Activated naive CD8-positive, alpha-beta T cell treated with anti-CD3 and anti-CD28 coated beads, Interleukin-2, amount 50 U/mL, for 16 hours (primary cell): ENCODE results near the gene SSC4D.
"Not testable (repeated sequence)": the region's sequence is repeated elsewhere in the genome, so short reads cannot be mapped to it uniquely, and the experiment has no call there.

Experiments used
- DNase-seq: peaks from one replicate; pipeline ENCODE4 v3.0.0-alpha.2; 2020; ENCODE audit warnings: low read depth, low spot score

The SSC4D gene

DNA sequence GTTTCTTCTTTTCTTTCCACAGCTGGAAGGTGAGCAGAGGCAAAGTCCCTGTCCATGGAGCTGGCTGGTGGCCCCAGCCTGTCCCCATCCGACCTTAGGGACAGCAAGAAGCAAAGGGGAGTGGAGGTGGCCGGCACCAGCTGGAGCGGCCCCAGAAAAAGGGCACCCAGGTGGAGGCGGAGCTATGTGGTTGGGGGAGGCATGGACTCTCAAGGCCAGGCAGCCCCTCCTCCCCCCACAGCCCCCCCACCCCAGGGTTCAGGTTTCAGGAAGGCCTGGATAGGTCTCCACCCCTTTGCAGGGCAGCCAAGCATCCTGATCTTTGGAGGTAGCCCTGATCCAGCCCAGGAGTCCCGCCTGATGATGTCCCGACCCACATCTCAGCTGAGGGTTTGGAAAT lies at the start of gene SSC4D:
TSS of gene SSC4D (minus strand) at position 161 of the 400 bp plus-strand sequence. CDS start 5,258 bp downstream, outside the sequence.
- no peak for DNase-seq

DNA sequence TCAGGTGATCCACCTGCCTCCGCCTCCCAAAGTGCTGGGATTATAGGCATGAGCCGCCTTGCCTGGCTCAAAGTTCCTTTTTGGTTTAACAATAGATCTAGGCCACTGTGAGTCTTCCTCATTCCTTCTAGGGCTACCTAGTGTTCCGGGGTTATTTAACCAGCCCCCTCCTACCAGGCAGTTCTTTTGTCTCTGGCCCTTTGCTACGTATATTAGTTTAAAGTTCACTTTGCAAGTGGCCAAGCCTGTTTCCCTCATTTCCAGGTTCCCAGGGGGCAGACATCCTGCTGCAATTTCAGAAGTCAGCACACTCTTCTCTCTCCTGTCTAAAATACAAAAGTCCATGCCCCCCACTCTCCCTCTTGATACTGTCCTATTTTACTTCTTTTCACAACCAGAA lies 49.0 kb upstream of the SSC4D start:
- not testable (repeated sequence) for DNase-seq

DNA sequence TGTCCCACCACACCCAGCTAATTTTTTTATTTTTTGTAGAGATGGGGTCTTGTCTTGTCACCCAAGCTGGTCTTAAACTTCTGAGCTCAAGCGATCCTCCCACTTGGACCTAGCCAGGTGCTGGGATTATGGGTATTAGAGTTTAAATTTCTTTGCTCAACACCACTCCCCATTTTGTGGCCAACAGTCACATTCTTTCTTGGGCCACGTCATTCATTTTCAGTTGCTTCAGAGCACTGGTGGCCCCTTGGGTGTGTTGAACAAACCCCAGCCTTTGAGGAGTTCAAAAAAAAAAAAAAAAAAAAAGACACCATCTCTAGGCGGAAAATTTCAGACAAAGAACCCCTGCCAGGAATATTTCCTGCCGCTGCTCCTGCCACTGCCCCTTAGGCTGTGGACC lies 47.5 kb upstream of the SSC4D start:
- DNase-seq, result not testable (repeated sequence)

DNA sequence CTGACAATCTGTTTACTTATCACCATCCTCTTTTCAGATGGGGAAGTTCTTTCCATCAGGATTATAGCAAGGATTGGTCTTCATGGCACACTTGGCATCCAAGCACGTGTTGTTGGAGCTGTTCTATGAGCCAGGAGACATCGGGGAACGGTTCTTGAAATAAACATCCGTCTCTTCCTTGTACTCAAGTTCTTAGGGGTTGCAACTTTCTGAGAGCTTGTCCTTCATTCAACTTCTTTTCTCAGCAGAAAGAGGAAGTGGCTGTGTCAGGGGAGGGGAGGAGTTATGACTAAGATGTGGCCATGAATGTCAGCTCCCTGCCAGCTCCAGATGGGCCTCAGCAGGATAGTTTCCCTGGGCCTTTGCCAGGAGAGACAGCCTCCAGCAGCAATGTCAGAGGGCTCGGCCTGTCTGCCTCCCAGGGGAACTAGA lies 36.1 kb upstream of the SSC4D start:
- DNase-seq, result not testable (repeated sequence)

DNA sequence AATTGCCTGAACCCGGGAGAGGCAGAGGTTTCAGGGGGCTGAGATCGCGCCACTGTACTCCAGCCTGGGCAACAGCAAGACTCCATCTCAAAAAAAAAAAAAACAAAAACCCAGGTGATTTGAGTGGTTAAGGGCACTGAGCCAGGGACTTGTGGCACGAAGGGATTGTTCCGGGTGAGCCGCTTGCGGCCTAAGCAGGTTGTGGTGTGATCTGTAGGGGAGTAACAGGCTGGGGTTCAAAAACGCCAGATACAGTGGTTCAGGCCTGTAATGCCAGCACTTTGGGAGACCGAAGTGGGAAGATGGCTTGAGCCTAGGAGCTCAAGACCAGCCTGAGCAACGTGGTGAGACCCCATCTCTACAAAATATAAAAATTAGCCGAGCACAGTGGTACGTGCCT lies 34.3 kb upstream of the SSC4D start:
- not testable (repeated sequence) for DNase-seq

DNA sequence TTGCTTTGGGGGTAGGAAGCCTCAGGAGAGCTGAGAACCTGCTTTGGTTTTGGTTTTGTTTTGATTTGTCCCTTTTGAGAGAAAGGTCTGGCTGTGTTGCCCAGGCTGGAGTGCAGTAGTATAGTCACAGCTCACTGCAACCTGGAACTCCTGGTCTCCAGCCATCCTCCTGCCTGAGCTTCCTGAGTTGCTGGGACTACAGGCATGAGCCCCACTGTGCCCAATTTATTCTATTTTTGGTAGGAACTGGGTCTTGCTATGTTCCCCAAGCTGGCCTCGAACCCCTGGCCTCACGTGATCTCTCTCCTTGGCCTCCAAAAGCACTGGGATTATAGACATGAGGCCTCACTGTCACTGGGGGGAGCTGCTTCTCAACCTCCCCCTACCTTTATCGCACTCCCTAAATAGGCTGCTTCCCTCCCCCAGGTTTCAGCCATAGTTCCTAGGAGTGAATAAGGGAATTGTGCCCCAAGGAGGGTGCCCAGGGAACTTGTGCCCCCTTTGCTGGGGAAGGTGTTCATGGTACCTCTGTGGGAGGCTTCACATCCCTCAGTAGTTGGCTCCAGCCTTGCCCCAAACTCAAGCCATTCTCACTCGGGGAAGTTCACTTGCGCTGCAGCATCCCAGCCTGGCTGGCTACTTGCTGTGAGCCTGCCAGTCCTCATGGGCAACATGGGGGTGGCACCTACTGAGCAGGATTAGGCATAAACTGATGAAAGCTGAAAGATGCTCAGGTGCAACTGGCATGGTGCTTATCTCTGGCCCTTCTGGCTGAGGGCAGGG lies 33.4 kb upstream of the SSC4D start:
- DNase-seq, result not testable (repeated sequence)

DNA sequence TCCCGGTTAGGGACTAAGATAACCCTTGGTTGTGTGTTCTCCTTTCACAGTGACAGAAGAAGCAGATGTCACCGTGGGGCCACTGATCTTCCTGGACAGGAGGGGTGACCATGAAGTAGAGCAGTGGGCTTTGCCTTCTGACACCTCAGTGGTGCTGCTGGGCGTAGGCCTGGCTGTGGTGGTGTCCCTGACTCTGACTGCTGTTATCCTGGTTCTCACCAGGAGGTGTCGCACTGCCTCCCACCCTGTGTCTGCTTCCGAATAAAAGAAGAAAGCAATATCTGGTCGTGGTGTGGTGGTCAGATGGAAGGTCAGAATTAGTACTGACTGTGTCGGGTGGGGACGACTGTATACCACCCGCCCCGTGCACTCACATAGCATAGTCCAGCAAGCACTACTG lies 32.3 kb upstream of the SSC4D start:
- DNase-seq, result not testable (repeated sequence)

DNA sequence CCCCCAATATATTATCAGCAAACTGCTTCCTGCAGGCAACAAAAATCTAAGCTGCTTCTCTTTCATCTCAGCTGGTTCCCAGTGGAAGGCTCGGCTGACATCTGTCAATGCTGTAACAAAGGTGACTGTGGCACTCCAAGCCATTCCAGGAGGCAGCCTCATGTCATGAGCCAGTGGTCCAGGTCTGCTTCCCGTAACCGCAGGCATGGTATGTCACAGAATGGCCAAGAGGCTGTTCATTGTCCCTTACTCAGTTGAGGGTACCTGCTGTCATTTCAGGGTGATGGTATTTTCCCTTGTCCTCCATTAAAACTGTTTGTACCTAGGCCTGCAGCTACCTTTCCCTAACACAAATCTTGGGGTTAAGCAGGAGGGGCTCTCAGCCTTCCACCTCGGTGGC lies 30.9 kb upstream of the SSC4D start:
- DNase-seq, result not testable (repeated sequence)

DNA sequence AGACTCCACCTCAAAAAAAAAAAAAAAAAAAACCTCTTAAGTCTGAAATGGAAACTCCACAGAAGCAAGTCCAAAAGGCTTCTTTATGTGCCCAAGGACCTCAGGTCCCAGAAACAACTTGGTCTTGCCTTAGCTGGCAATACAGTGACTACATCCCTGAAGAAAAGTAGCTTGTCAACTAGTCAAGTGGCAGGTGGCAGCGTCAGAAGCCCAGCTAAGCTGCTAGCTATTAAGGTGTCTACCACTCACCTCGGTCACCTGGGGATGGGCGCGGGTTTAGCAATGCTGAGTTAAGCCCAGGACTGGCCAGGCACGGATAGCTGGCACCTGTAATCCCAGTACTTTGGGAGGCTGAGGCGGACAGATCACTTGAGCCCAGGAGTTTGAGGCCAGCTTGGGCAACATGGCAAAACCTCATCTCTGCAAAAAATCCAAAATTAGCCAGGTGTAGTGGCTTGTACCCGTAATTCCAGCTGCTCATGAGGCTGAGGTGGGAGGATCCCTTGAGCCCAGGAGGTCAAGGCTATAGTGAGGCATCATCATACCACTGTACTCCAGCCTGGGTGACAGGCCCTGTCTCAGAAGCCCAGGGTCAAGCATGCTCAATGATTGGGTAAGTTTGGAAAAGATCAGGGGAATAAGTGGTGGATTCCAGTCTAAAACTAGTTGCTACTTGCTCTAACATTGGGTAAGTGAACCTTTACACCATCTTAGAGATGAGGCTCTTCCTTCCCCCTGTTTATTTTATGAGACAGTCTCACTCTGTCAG lies 29.8 kb upstream of the SSC4D start:
- DNase-seq, result not testable (repeated sequence)

DNA sequence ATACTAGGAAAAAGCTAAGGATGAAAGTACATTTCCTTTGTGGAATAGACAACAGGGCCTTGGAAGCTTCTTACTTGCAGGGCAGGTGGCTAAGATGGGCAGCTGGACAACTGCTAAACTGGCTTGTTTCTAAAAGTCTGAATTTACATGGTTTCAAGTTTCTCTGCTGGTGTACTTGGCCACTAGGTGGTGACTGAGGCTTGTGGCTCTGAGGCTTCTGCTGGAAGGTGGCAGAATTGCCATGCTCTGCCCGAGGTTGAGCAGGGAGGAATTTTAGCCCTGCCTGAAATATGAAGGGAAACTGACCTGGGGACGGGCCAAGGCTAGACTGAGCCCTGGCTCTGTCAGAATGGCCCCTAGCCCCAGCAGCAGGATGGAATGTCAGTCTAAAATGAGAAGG lies 28.4 kb upstream of the SSC4D start:
- DNase-seq, result not testable (repeated sequence)

DNA sequence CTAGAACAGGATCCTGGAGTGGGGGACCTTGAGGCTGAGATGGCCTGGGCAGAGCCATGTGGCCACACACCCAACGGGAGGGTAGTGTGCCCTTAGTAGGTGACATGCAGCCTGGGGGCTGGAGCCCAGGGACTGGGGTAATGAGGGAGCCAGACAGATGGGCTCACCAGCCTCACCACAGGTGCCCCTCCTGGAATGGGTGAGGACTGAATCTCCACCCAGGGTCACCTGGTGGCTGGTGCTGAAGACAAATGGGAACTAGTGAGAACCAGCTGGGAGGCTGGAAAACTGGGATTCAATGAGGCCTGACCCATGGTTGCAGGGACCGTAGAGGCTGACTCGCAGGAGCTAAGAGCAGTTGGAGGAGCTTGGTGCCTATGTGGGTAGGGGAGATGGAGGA lies 21.3 kb upstream of the SSC4D start:
- no peak for DNase-seq

DNA sequence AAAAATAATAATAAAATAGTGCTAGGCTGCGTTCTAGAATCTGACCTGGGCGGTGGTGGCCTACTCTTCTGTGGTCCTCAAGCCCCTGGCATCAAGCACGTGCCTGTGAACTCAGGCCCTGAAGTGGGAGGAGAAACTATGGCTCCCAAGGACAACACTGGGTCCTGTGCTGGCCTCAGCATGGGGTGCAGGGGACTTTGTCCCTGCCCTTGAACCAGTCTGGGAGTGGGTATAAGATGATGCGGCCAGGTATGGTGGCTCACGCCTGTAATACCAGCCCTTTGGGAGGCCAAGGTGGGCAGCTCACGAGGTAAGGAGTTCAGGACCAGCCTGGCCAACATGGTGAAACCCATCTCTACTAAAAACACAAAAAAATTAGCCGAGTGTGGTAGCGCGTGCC lies 20.7 kb upstream of the SSC4D start:
- DNase-seq, result no peak

DNA sequence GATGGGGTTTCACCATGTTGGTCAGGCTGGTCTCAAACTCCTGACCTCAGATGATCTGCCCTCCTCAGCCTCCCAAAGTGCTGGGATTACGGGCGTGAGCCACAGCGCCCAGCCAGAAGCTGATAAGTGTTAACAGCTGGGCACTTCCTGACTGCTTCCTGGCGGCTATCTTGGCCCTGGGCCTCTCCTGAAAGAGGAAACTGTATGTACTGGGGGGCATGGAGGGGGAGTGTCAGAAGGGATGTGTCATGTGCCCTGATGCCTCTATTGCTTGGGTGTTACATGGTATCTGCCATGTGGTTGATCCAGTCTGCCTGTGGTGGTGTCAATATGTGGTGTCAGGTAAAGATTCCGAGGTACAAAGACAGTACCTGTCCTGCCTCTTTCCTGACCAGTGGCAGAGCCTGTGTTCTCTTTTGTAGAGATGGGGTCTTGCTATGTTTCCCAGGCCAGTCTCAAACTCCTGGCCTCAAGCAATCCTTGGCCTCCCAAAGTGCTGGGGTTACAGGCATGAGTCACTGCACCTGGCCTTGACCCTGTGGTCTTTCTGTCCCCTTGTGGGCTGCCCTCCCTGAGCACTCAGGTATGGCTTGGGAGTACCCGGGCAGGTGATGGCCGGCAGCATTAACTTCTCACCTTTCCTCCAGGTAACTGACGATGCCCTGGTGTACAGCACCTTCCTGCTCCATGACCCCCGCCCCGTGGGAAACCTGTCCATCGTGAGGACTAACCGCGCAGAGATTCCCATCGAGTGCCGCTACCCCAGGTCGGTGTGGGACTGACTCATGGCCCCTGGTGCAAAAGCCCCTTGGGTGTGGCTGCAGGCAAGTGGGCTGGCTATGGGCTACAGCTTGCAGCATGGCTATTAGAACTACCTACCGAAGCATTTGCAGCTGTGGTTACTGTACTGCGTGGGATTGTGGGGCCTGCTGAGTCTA lies 19.6 kb upstream of the SSC4D start:
- DNase-seq, result no peak

DNA sequence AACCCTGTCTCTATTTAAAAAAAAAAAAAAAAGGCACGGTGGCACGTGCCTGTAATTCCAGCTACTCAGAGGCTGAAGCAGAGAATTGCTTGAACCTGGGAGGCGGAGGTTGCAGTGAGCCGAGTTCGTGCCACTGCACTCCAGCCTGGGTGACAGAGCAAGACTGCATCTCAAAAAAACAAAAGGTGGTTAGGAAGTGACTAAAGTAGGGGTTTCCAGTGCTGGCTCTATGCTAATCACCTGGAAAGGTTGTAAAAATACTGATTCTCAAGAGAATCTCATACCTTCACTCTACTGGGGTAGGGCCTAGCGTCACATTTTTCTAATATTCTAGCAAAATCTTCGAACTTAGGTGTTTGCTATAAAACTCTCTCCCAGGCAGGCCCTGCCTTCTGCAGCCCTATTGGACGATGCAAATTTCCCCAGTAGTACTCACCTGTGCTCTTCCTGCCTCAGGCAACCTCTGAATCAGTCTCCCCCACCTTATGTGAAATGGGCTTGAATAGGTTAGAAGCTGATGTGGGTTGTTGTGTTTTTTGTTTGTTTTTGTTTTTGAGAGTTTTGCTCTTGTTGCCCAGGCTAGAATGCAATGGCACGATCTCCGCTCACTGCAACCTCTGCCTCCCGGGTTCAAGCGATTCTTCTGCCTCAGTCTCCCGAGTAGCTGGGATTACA lies 18.8 kb upstream of the SSC4D start:
- no peak for DNase-seq

DNA sequence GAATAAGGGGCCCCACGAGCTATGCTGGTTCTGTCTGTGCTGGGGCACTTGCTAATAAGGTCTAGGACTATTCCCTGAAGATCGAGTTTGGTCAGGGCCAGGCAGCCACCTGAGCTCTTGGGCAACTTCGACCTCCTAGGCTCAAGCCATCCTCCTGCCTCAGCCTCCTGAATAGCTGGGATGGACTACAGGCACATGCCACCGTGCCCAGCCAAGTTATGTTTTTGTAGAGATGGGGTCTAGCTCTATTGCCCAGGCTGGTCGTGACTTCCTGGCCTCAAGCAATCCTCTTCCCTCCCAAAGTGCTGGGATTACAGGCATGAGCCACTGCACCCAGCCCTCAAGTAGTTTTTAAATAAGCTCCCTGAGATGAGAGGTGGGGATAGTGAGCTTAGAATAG lies 18.1 kb upstream of the SSC4D start:
- no peak for DNase-seq

DNA sequence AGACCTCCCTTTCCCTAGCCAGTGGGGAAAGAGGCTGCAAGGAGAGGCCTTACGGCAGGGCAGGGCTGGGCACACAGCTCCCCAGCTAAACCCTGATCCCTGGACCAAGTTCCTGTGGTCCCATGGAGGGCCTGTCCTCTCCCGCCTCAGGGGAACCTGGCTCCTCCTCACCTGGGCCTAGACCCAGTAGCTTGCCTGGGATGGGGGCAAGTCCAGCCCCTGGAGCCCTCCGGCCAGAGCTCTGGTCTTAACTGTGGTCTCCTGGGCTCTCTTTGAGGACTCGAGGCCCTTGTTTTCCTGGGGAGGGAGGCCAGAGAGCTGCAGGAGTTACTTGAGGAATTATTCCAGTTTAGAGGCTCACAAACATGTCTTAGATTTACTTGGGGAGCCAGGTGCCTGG lies 16.7 kb upstream of the SSC4D start:
- DNase-seq, result no peak

DNA sequence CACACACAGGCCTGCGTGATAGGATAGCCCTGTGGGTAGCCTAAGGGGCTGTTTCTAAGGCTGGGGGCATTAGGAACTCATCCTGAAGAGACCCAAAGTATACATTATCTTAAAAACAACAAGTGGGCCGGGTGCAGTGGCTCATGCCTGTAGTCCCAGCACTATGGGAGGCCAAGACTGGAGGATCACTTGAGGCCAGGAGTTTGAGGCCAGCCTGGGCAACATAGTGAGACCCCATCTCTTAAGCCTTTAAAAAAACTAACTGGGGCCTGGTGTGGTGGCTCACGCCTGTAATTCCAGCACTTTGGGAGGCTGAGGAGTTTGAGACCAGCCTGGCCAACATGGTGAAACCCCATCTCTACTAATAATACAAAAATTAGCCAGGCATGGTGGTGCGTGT lies 16.1 kb upstream of the SSC4D start:
- not testable (repeated sequence) for DNase-seq

DNA sequence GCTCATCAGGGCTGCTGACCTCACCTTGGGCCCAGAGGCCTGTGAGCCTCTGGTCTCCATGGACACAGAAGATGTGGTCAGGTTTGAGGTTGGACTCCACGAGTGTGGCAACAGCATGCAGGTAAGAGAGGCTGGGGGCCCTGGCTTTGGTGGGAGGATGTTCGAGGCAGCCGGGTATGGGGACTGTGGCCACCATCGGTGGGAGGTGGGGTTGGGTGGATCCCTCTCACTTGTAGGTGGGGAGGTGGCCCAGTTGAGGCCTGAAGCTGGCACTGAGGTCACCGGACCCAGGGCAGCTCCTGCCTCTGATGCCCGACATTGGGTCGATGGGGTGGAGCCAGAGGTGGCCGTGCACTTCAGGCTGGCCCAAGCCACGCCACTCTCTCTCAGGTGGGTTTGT lies 15.7 kb upstream of the SSC4D start:
- DNase-seq, result no peak

DNA sequence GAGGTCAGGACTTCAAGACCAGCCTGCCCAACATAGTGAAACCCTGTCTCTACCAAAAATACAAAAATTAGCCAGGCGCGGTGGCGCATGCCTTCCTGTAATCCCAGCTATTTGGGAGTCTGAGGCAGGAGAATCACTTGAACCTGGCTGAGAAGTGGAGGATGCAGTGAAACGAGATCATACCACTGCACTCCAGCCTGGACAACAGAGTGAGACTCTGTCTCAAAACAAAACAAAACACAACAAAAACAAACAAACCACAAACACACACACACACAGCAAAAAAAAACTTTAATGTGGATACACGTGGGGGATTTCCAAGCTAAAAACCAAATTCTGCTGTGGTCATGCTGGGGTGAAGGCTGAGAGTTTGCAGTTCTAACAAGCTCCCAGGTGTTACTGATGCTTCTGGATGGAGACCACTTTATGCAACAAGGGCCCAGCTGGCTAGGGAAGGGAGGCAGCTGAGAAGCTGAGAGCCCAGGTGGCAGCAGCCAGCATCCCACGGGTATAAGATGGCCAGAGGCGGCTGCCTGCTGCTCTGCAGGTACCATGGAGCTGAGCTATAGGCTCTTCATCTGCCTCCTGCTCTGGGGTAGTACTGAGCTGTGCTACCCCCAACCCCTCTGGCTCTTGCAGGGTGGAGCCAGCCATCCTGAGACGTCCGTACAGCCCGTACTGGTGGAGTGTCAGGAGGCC lies 15.1 kb upstream of the SSC4D start, which contains the start of gene ZP3:
TSS of gene ZP3 (plus strand) at position 538 of the 699 bp plus-strand sequence. CDS start at position 553, 15 bp downstream.
- no peak for DNase-seq

DNA sequence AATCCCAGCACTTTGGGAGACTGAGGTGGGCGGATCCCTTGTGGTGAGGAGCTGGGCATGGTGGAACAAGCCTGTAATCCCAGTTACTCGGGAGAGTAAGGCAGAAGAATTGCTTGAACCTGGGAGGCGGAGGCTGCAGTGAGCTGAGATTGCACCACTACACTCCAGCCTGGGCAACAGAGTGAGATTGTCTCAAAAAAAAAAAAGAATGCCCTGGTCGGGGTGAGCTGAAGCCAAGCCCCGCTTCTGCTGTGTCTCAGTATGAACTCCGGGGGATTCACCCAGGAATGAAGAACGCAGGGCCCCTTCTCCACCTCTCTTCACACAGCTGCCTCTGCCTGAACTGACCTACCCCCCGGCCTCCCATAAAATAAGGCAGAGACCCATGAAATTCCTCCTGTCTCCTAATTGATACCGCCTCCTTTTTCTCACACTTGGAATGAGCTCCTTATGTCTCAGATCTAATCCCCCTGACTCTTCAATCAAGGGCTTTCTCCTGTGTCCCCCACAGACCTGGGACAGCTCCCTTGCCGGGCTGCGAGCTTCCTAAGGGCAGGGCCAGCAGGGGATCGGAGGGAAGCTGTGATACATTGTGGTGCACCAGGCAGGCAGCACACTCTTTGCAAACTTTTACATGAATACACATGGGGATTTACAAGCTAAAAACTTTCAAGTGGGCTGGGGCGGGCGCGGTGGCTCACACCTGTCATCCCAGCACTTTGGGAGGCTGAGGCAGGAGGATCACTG lies 14.3 kb upstream of the SSC4D start:
- no peak for DNase-seq
